ENCODE measurements around the gene NFASC.

DNA sequence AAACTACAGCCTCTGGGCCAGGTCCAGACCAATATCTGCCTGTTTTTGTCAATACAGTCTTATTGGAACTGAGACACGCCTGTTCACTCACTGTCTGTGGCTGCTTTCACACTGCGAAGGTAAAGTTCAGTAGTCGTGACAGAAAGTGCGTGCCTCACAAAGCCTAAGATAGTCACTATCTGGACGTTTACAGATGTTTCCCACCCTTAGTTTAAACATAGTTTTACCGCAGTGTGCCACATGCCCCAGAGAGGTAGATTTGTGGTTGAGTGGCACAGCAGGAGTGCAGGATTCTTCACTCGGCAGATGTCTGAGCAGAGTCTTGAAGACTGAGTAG is 61.9 kb downstream of the NFASC start:
- TF ChIP-seq CTCF (IDR thresholded peaks at IDR 0.05; ENCODE audit: insufficient read depth, low read depth, low read length) (no peak), EZH2 (IDR thresholded peaks at IDR 0.05; ENCODE audit: insufficient read depth, low read length) (no peak)

Data from astrocyte (in vitro differentiated cells and primary cell).